Neural progenitor cell (in vitro differentiated cells): Measurements from ENCODE around the gene PLA2G2C. TPM values are rescaled to one million over a fixed set of nuclear protein-coding genes. Genes with fewer than 3 reads are reported as not detected.

Experiments used
- DNase-seq: peaks from one replicate; pipeline ENCODE4 v3.0.0-alpha.2; 2016; ENCODE audit warnings: low spot score
- H2AFZ ChIP-seq: fragments of 200-600 bp; sonication (generic); replicated peaks from 2 replicates; pipeline ENCODE4 v1.6.1; 2016; ENCODE audit warnings: antibody characterized with exemption
- H3F3A ChIP-seq: fragments of 200-600 bp; sonication (generic); 2 replicates; pipeline ENCODE4 v1.6.1; 2016; ENCODE audit warnings: antibody characterized with exemption, low read depth
- H3K27ac ChIP-seq: fragments of 200-600 bp; sonication (generic); 2 replicates; pipeline ENCODE4 v1.5.1; 2016; ENCODE audit warnings: mild to moderate bottlenecking
- H3K27me3 ChIP-seq: fragments of 200-600 bp; sonication (generic); 2 replicates; pipeline ENCODE4 v1.6.1; 2016; ENCODE audit warnings: mild to moderate bottlenecking, moderate library complexity
- H3K36me3 ChIP-seq: fragments of 200-600 bp; sonication (generic); 2 replicates; pipeline ENCODE4 v1.5.1; 2016
- H3K4me1 ChIP-seq: fragments of 200-600 bp; sonication (generic); 2 replicates; pipeline ENCODE4 v1.6.1; 2016; ENCODE audit warnings: mixed run types
- H3K4me2 ChIP-seq: fragments of 200-600 bp; sonication (generic); 2 replicates; pipeline ENCODE4 v1.6.1; 2016
- H3K4me3 ChIP-seq: fragments of 200-600 bp; sonication (generic); 2 replicates; pipeline ENCODE4 v1.5.1; 2016
- H3K79me2 ChIP-seq: fragments of 200-600 bp; sonication (generic); 2 replicates; pipeline ENCODE4 v1.6.1; 2016; ENCODE audit warnings: low read depth
- H3K9ac ChIP-seq: fragments of 200-600 bp; sonication (generic); 2 replicates; pipeline ENCODE4 v1.6.1; 2016
- H3K9me3 ChIP-seq: fragments of 200-600 bp; sonication (generic); 2 replicates; pipeline ENCODE4 v1.5.1; 2016; ENCODE audit warnings: low read depth
- H4K20me1 ChIP-seq: fragments of 200-600 bp; sonication (generic); 2 replicates; pipeline ENCODE4 v1.6.1; 2016; ENCODE audit warnings: low read depth
- H3K27ac Mint-ChIP-seq: 3 replicates; pipeline ENCODE4 v1.8.0; 2021; ENCODE audit warnings: mixed read lengths
- H3K27me3 Mint-ChIP-seq: 2 replicates; pipeline ENCODE4 v1.8.0; 2022; ENCODE audit warnings: low read depth, mild to moderate bottlenecking, inconsistent platforms, moderate library complexity, mixed read lengths; ENCODE audit not compliant: insufficient read depth
- H3K36me3 Mint-ChIP-seq: 3 replicates; pipeline ENCODE4 v1.8.0; 2021; ENCODE audit warnings: mixed read lengths
- H3K4me1 Mint-ChIP-seq: 3 replicates; pipeline ENCODE4 v1.8.0; 2021; ENCODE audit warnings: mixed read lengths
- H3K4me3 Mint-ChIP-seq: 3 replicates; pipeline ENCODE4 v1.8.0; 2021; ENCODE audit warnings: mild to moderate bottlenecking, moderate library complexity, mixed read lengths
- H3K9me3 Mint-ChIP-seq: 3 replicates; pipeline ENCODE4 v1.8.0; 2020; ENCODE audit warnings: mixed read lengths
- EZH2 ChIP-seq: fragments of 200-600 bp; sonication (generic); IDR thresholded peaks from 2 replicates; pipeline ENCODE4 v1.6.1; 2017; ENCODE audit warnings: antibody characterized with exemption, mild to moderate bottlenecking, moderate library complexity
- EZH2phosphoT487 ChIP-seq: fragments of 200-600 bp; sonication (generic); IDR thresholded peaks from 2 replicates; pipeline ENCODE4 v1.6.1; 2017; ENCODE audit warnings: antibody characterized with exemption
- total RNA-seq: library from RNA; depleted of rRNA; stranded (reverse); fragments of >200 nt; gene quantifications from 2 replicates; pipeline ENCODE4 v1.2.3, GENCODE V29; 2015; ENCODE audit warnings: low replicate concordance
- TF ChIP-seq, protein P1 (sequence below): fragments of 200-600 bp; sonication (generic); IDR thresholded peaks from 2 replicates; pipeline ENCODE4 v1.5.1; 2017; ENCODE audit warnings: antibody characterized with exemption, mild to moderate bottlenecking

The PLA2G2C gene
- total RNA-seq, 1 donor from 2014 or later, result not detected

DNA sequence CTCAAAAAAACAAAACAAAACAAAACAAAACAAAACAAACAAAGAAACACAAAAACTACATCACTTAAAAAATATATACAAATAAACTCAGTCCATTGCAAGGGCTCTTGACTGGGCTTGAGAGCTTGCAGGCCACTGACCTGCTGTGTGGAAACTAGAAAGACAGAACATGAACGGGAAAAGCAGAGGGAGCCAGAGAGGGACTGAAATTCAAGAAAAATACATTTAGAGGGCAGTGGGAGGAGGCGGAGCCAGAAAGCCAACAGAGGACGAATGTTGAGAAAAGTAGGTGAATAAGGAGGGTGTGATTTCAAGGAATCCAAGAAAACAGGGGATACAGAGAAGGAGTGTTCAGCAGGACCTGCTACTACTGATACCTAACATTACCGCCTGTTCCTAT, 41.4 kb upstream of the PLA2G2C start:
- H3K36me3 ChIP-seq, result no peaks in the 10 kb centered on the region
- no peak overlapping the region for H3K27ac ChIP-seq
- H3K4me3 Mint-ChIP-seq, result no peak overlapping the region
- TF ChIP-seq EZH2, result no peak
- no peak for TF ChIP-seq EZH2phosphoT487
- TF ChIP-seq, protein P1, sequence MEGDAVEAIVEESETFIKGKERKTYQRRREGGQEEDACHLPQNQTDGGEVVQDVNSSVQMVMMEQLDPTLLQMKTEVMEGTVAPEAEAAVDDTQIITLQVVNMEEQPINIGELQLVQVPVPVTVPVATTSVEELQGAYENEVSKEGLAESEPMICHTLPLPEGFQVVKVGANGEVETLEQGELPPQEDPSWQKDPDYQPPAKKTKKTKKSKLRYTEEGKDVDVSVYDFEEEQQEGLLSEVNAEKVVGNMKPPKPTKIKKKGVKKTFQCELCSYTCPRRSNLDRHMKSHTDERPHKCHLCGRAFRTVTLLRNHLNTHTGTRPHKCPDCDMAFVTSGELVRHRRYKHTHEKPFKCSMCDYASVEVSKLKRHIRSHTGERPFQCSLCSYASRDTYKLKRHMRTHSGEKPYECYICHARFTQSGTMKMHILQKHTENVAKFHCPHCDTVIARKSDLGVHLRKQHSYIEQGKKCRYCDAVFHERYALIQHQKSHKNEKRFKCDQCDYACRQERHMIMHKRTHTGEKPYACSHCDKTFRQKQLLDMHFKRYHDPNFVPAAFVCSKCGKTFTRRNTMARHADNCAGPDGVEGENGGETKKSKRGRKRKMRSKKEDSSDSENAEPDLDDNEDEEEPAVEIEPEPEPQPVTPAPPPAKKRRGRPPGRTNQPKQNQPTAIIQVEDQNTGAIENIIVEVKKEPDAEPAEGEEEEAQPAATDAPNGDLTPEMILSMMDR, result no peak
- no peak for DNase-seq
- peaks cover 7% of the 10 kb centered on the region for H3K4me1 Mint-ChIP-seq
- no peaks in the 10 kb centered on the region for H3K36me3 Mint-ChIP-seq
- no peaks in the 10 kb centered on the region for H3F3A ChIP-seq
- H3K27me3 Mint-ChIP-seq, result peaks cover 14% of the 10 kb centered on the region
- H3K9ac ChIP-seq, result no peak overlapping the region
- H3K79me2 ChIP-seq, result no peaks in the 10 kb centered on the region
- H3K9me3 ChIP-seq, result no peaks in the 10 kb centered on the region
- no peak overlapping the region for H3K4me3 ChIP-seq
- H3K27me3 ChIP-seq, result peaks cover 64% of the 10 kb centered on the region
- H2AFZ ChIP-seq, result no peak overlapping the region
- H3K4me2 ChIP-seq, result no peak overlapping the region
- H3K4me1 ChIP-seq, result peaks cover 4% of the 10 kb centered on the region
- H4K20me1 ChIP-seq, result no peaks in the 10 kb centered on the region
- H3K27ac Mint-ChIP-seq, result no peak overlapping the region
- H3K9me3 Mint-ChIP-seq, result no peaks in the 10 kb centered on the region

DNA sequence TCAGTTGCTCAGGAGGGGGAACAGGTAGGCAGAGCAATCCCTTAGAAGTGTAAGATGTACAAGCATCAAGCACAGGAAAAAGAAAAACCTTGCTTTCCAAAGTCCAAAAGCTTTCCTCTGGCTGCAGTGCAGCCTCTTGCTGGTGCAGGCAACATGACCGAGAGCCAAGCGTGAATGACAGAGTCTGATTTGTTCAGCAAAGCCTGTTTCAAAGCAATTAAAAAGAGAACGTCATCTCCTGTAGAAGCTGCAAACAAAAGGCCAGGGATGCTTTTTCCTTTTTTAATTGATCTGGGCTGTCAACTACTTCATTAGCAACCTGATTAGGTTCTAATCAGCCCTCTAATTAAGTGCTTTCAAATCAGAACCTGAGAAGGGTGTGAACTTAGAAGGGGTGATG, 38.2 kb upstream of the PLA2G2C start:
- Histone ChIP-seq H3K27ac (no peak overlapping the region), H4K20me1 (no peaks in the 10 kb centered on the region), H3K36me3 (no peaks in the 10 kb centered on the region), H3K79me2 (no peaks in the 10 kb centered on the region), H3K9ac (no peak overlapping the region), H3F3A (no peaks in the 10 kb centered on the region), H3K9me3 (no peaks in the 10 kb centered on the region), H3K4me3 (no peak overlapping the region), H3K27me3 (peaks cover 73% of the 10 kb centered on the region), H3K4me2 (no peak overlapping the region), H2AFZ (no peak overlapping the region), H3K4me1 (peaks cover 16% of the 10 kb centered on the region)
- Mint-ChIP-seq H3K4me3 (no peak overlapping the region), H3K27me3 (peaks cover 13% of the 10 kb centered on the region), H3K4me1 (peaks cover 11% of the 10 kb centered on the region), H3K9me3 (no peaks in the 10 kb centered on the region), H3K27ac (no peak overlapping the region), H3K36me3 (no peaks in the 10 kb centered on the region)
- TF ChIP-seq, protein P1, result no peak
- TF ChIP-seq EZH2phosphoT487 (no peak), EZH2 (no peak)
- DNase-seq, result peak; percentile 29

DNA sequence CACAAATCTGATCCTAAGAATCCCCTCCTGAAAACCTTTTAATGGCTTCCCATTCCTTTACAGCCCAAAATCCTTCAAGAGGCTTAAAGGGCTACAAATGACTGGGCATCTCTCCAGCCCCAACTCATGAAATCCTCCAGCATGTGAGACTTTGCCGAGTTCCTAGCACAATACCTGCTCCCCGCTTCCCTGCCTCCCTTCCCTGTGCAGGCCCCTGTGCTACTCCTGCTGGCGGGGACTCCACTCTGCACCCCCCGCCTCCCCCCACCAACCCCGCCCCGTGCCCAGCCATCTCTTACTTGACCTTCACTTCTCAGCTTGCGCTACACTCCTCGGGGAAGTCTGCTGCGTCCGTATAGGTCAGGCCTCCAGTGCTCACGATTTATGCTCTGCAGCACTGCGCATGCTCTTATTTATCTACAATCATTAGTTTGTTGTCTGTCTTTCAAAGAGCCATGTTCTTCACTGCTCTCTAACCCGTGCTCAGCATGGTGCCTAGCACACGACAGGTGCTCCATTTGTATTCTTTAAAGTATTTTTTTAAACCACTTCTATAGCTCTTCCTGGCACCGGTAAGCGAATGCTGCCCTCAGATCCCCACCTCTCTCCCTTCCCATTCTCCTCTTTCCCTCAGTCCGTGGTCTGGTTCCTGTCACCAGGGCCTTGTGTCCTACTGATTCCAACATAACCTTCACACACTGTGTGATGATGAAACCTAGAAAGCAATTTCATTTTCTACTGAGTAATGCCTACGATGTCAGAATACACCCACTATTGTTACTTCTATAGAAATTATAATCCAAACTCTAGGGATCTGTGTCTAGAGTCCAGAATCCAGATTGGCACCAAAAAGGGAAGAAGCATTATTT, 37.5 kb upstream of the PLA2G2C start:
- no peak overlapping the region for H3K27ac ChIP-seq
- peaks cover 11% of the 10 kb centered on the region for H3K4me1 Mint-ChIP-seq
- H3K4me3 Mint-ChIP-seq, result peak overlapping the region; percentile 0
- H3K27me3 ChIP-seq, result peaks cover 65% of the 10 kb centered on the region
- H3K27me3 Mint-ChIP-seq, result peaks cover 13% of the 10 kb centered on the region
- no peaks in the 10 kb centered on the region for H3K36me3 ChIP-seq
- no peaks in the 10 kb centered on the region for H3K9me3 Mint-ChIP-seq
- H3K4me1 ChIP-seq, result peaks cover 16% of the 10 kb centered on the region
- H3F3A ChIP-seq, result no peaks in the 10 kb centered on the region
- no peak overlapping the region for H3K4me2 ChIP-seq
- no peak overlapping the region for H3K27ac Mint-ChIP-seq
- no peak for DNase-seq
- no peak overlapping the region for H2AFZ ChIP-seq
- no peak overlapping the region for H3K4me3 ChIP-seq
- H3K9me3 ChIP-seq, result no peaks in the 10 kb centered on the region
- H4K20me1 ChIP-seq, result no peaks in the 10 kb centered on the region
- TF ChIP-seq EZH2phosphoT487 (no peak), EZH2 (no peak)
- TF ChIP-seq, protein P1, result no peak
- H3K79me2 ChIP-seq, result no peaks in the 10 kb centered on the region
- H3K9ac ChIP-seq, result no peak overlapping the region
- no peaks in the 10 kb centered on the region for H3K36me3 Mint-ChIP-seq
